ENCODE data around the gene PROCA1. TPM values are rescaled to one million over a fixed set of nuclear protein-coding genes. Genes with fewer than 3 reads are reported as not detected.
A peak's percentile ranks its signal among the peaks of the same experiment; 100 is the strongest.

Gene PROCA1
- total and polyA plus RNA-seq, 2 of the 13 experiments (the other 11 are each of a cell fraction or from before 2014, with no cell fraction given), result 0.73 to 1.5 TPM

DNA sequence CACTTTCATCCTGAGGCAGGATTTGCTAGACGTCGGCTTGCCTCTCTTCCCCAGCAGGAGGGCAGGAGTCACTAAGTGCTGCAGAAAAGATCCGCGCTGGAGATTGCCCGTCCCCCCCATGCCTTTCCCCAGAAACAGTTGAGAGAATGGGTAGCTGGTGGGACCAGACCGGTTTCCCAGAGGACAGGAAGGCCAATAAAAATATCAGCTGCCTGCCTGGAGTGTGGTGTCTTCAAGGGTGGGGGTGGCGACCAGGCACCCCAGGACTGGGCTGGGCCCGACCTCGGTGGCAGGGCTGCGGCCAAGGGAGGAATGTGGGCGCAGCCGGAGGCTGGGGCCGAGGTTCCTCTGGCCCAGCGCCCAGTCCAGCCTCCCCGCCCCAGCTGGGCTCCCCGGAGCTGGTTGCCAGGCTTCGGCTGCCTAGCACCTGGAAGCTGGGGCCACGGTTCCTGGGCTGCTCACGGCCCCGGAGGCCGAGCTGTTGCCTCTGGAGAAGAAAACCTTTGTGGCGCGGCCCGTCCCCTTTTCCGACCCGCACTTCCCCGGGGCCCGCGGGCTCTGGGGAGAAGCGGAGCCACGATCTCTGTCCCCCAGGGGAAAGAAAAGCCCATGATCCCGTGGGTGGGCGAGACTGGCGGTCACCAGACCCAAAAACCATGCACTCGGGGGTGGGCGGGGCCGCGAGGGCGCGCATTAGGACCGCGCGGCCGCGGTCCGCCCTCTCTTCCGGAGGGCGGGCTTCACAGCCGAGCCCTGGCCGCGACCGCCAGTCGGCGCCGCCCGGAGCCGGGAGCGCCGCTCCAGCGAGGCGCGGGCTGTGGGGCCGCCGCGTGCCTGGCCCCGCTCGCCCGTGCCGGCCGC is 31.8 kb upstream of the PROCA1 start, which contains the start of gene TRAF4 (continued):
- TF ChIP-seq ZNF292 (CRISPR knock-in tag; IDR thresholded peaks at IDR 0.05; ENCODE audit: borderline replicate concordance, low read depth), result no peak
- 0 out of 2 replicates have a peak, but pooled peaks have one; percentile 14 for TF ChIP-seq ZNF333 (CRISPR knock-in tag; IDR thresholded peaks at IDR 0.05; ENCODE audit: borderline replicate concordance)
- peak; percentile 63 for TF ChIP-seq POLR2G (IDR thresholded peaks at IDR 0.05; ENCODE audit: low read depth, low read length)
- TF ChIP-seq ZNF24 (IDR thresholded peaks at IDR 0.05), result no peak
- 0 out of 2 replicates have a peak, but pooled peaks have one; percentile 35 for TF ChIP-seq ZBTB42 (CRISPR knock-in tag; IDR thresholded peaks at IDR 0.05)
- TF ChIP-seq, protein P1, sequence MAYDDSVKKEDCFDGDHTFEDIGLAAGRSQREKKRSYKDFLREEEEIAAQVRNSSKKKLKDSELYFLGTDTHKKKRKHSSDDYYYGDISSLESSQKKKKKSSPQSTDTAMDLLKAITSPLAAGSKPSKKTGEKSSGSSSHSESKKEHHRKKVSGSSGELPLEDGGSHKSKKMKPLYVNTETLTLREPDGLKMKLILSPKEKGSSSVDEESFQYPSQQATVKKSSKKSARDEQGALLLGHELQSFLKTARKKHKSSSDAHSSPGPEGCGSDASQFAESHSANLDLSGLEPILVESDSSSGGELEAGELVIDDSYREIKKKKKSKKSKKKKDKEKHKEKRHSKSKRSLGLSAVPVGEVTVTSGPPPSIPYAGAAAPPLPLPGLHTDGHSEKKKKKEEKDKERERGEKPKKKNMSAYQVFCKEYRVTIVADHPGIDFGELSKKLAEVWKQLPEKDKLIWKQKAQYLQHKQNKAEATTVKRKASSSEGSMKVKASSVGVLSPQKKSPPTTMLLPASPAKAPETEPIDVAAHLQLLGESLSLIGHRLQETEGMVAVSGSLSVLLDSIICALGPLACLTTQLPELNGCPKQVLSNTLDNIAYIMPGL (CRISPR knock-in tag; IDR thresholded peaks at IDR 0.05; ENCODE audit: borderline replicate concordance in 1 of 2, low read depth in 1 of 2), result peak in 1 of 2 experiments; percentile 32; a peak in 3 of 4 replicates
- TF ChIP-seq POLR2A (IDR thresholded peaks at IDR 0.05; ENCODE audit: insufficient read depth in 1 of 2, low read depth in 2 of 2, low read length in 2 of 2), result peak in 1 of 2 experiments; percentile 92; a peak in 3 of 4 replicates
- TF ChIP-seq ZNF17 (CRISPR knock-in tag; IDR thresholded peaks at IDR 0.05), result no peak
- TF ChIP-seq, protein P2, sequence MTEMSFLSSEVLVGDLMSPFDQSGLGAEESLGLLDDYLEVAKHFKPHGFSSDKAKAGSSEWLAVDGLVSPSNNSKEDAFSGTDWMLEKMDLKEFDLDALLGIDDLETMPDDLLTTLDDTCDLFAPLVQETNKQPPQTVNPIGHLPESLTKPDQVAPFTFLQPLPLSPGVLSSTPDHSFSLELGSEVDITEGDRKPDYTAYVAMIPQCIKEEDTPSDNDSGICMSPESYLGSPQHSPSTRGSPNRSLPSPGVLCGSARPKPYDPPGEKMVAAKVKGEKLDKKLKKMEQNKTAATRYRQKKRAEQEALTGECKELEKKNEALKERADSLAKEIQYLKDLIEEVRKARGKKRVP (CRISPR knock-in tag; IDR thresholded peaks at IDR 0.05), result peak in 1 of 2 experiments; percentile 16; a peak in 1 of 4 replicates
- TF ChIP-seq, protein P3, sequence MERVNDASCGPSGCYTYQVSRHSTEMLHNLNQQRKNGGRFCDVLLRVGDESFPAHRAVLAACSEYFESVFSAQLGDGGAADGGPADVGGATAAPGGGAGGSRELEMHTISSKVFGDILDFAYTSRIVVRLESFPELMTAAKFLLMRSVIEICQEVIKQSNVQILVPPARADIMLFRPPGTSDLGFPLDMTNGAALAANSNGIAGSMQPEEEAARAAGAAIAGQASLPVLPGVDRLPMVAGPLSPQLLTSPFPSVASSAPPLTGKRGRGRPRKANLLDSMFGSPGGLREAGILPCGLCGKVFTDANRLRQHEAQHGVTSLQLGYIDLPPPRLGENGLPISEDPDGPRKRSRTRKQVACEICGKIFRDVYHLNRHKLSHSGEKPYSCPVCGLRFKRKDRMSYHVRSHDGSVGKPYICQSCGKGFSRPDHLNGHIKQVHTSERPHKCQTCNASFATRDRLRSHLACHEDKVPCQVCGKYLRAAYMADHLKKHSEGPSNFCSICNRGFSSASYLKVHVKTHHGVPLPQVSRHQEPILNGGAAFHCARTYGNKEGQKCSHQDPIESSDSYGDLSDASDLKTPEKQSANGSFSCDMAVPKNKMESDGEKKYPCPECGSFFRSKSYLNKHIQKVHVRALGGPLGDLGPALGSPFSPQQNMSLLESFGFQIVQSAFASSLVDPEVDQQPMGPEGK (CRISPR knock-in tag; IDR thresholded peaks at IDR 0.05), result peak; percentile 79; the same call in 1 of the 2 replicates
- TF ChIP-seq, protein P4, sequence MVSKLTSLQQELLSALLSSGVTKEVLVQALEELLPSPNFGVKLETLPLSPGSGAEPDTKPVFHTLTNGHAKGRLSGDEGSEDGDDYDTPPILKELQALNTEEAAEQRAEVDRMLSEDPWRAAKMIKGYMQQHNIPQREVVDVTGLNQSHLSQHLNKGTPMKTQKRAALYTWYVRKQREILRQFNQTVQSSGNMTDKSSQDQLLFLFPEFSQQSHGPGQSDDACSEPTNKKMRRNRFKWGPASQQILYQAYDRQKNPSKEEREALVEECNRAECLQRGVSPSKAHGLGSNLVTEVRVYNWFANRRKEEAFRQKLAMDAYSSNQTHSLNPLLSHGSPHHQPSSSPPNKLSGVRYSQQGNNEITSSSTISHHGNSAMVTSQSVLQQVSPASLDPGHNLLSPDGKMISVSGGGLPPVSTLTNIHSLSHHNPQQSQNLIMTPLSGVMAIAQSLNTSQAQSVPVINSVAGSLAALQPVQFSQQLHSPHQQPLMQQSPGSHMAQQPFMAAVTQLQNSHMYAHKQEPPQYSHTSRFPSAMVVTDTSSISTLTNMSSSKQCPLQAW (CRISPR knock-in tag; IDR thresholded peaks at IDR 0.05), result peak; percentile 52; the same call in 1 of the 2 replicates
- 0 out of 2 replicates have a peak, but pooled peaks have one; percentile 25 for TF ChIP-seq ATF7-NPFF (CRISPR knock-in tag; IDR thresholded peaks at IDR 0.05; ENCODE audit: low read depth)
- TF ChIP-seq STAG1 (CRISPR knock-in tag; IDR thresholded peaks at IDR 0.05), result no peak
- TF ChIP-seq, protein P5, sequence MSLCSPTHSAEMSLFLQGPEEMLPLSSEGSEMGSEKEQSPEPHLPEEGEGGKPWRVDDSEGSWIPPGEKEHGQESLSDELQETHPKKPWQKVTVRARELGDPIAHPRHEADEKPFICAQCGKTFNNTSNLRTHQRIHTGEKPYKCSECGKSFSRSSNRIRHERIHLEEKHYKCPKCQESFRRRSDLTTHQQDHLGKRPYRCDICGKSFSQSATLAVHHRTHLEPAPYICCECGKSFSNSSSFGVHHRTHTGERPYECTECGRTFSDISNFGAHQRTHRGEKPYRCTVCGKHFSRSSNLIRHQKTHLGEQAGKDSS (CRISPR knock-in tag; IDR thresholded peaks at IDR 0.05; ENCODE audit: borderline replicate concordance, low read depth), result peak; percentile 36; the same call in 1 of the 2 replicates
- TF ChIP-seq ZSCAN21 (CRISPR knock-in tag; IDR thresholded peaks at IDR 0.05; ENCODE audit: borderline replicate concordance), result peak; percentile 42
- 0 out of 2 replicates have a peak, but pooled peaks have one; percentile 8 for TF ChIP-seq ZNF816 (CRISPR knock-in tag; IDR thresholded peaks at IDR 0.05; ENCODE audit: borderline replicate concordance)
- TF ChIP-seq ZFY (CRISPR knock-in tag; IDR thresholded peaks at IDR 0.05), result peak; percentile 68
- TF ChIP-seq NONO (IDR thresholded peaks at IDR 0.05), result no peak
- TF ChIP-seq NONO (CRISPR knock-in tag; conservative IDR thresholded peaks at IDR 0.05), result 0 out of 2 replicates have a peak, but pooled peaks have one; percentile 32

All from HepG2 (cell line).